GM19043 (cell line): ENCODE data around the gene NFKBIB.
A peak's percentile ranks its signal among the peaks of the same experiment; 100 is the strongest.
"Not testable (repeated sequence)": the region's sequence is repeated elsewhere in the genome, so short reads cannot be mapped to it uniquely, and the experiment has no call there.

ENCODE experiments used
- ATAC-seq: cut with Tn5 transposase; IDR thresholded peaks from one replicate; pipeline ENCODE4 v1.9.1; 2021; ENCODE audit warnings: low read depth; ENCODE audit not compliant: unreplicated experiment

Gene NFKBIB

GRCh38 chr19:38922482-38922881, 22.7 kb downstream of the NFKBIB start:
- ATAC-seq, result no peak

GRCh38 chr19:38924388-38924787, 24.6 kb downstream of the NFKBIB start:
- ATAC-seq, result no peak

- no peak for ATAC-seq
Measured at GRCh38 chr19:38928391-38929001, 28.7 kb downstream of the NFKBIB start.

- ATAC-seq, result peak; percentile 54
Measured at GRCh38 chr19:38929929-38930775, 30.4 kb downstream of the NFKBIB start, which contains the start of gene SARS2. Gene SARS2, minus strand, starts transcription at chr19:38930763. Its CDS starts 27 bp downstream, at chr19:38930736.

- peak; percentile 95 for ATAC-seq
Measured at GRCh38 chr19:38930776-38931520, 31.2 kb downstream of the NFKBIB start, which contains the start of gene MRPS12. Gene MRPS12, plus strand, starts transcription at chr19:38930944. Its CDS starts 351 bp downstream, at chr19:38931295.

GRCh38 chr19:38931521-38931793, 31.7 kb downstream of the NFKBIB start:
- ATAC-seq, result no peak

- ATAC-seq, result no peak
Measured at GRCh38 chr19:38932425-38933179, 32.8 kb downstream of the NFKBIB start.

- no peak for ATAC-seq
Measured at GRCh38 chr19:38933544-38933943, 33.8 kb downstream of the NFKBIB start.

- ATAC-seq, result no peak
Measured at GRCh38 chr19:38939957-38940356, 40.2 kb downstream of the NFKBIB start.

- ATAC-seq, result not testable (repeated sequence)
Measured at GRCh38 chr19:38941466-38941865, 41.7 kb downstream of the NFKBIB start.

- no peak for ATAC-seq
Measured at GRCh38 chr19:38941979-38942378, 42.2 kb downstream of the NFKBIB start.

- no peak for ATAC-seq
Measured at GRCh38 chr19:38942471-38943181, 42.9 kb downstream of the NFKBIB start.

GRCh38 chr19:38944981-38945506, 45.3 kb downstream of the NFKBIB start:
- no peak for ATAC-seq

- no peak for ATAC-seq
Measured at GRCh38 chr19:38945562-38946228, 45.9 kb downstream of the NFKBIB start.

- ATAC-seq, result no peak
Measured at GRCh38 chr19:38946229-38947010, 46.7 kb downstream of the NFKBIB start.

GRCh38 chr19:38949580-38950367, 50.0 kb downstream of the NFKBIB start:
- no peak for ATAC-seq

- ATAC-seq, result no peak
Measured at GRCh38 chr19:38951187-38951586, 51.4 kb downstream of the NFKBIB start.
